Activated naive CD8-positive, alpha-beta T cell treated with anti-CD3 and anti-CD28 coated beads for 36 hours (primary cell): ENCODE data around the gene R3HCC1L. TPM values are rescaled to one million over a fixed set of nuclear protein-coding genes. Genes with fewer than 3 reads are reported as not detected.

Experiments used
- DNase-seq: peaks from one replicate; pipeline ENCODE4 v3.0.0; 2021
- H3K27ac Mint-ChIP-seq: one replicate; pipeline ENCODE4 v1.8.0; 2022; ENCODE audit warnings: mild to moderate bottlenecking, moderate library complexity, mixed read lengths
- H3K27me3 Mint-ChIP-seq: one replicate; pipeline ENCODE4 v1.8.0; 2022; ENCODE audit warnings: mild to moderate bottlenecking, mixed read lengths
- H3K36me3 Mint-ChIP-seq: one replicate; pipeline ENCODE4 v1.8.0; 2021; ENCODE audit warnings: mild to moderate bottlenecking, mixed read lengths
- H3K4me1 Mint-ChIP-seq: one replicate; pipeline ENCODE4 v1.8.0; 2021; ENCODE audit warnings: mixed read lengths
- H3K4me3 Mint-ChIP-seq: one replicate; pipeline ENCODE4 v1.8.0; 2022; ENCODE audit warnings: mild to moderate bottlenecking, moderate library complexity, mixed read lengths
- H3K9me3 Mint-ChIP-seq: one replicate; pipeline ENCODE4 v1.8.0; 2022; ENCODE audit warnings: mixed read lengths
- total RNA-seq, 2 experiments: library from RNA; stranded (reverse); gene quantifications; one replicate each; pipeline ENCODE4 v1.2.3, GENCODE V29; 2021

R3HCC1L gene
- total RNA-seq, 2 experiments from 2014 or later = 17.7 to 20.3 TPM

- peaks cover 3% of the 10 kb centered on the region for H3K4me1 Mint-ChIP-seq
- DNase-seq = no peak
- H3K9me3 Mint-ChIP-seq = no peaks in the 10 kb centered on the region
- H3K36me3 Mint-ChIP-seq = peaks cover 20% of the 10 kb centered on the region
- no peak overlapping the region for H3K27ac Mint-ChIP-seq
- H3K4me3 Mint-ChIP-seq = no peak overlapping the region
- H3K27me3 Mint-ChIP-seq = no peaks in the 10 kb centered on the region
Measured at GRCh38 chr10:98248018-98248417, 113.6 kb downstream of the R3HCC1L start.

GRCh38 chr10:98249134-98249533 lies 114.7 kb downstream of the R3HCC1L start:
- Mint-ChIP-seq H3K4me1 (peaks cover 3% of the 10 kb centered on the region), H3K9me3 (no peaks in the 10 kb centered on the region), H3K4me3 (no peak overlapping the region), H3K27me3 (no peaks in the 10 kb centered on the region), H3K27ac (no peak overlapping the region), H3K36me3 (peaks cover 15% of the 10 kb centered on the region)
- no peak for DNase-seq

GRCh38 chr10:98251399-98251798 lies 116.9 kb downstream of the R3HCC1L start:
- H3K36me3 Mint-ChIP-seq = peaks cover 10% of the 10 kb centered on the region
- H3K4me1 Mint-ChIP-seq = peaks cover 2% of the 10 kb centered on the region

GRCh38 chr10:98252464-98252863 lies 118.0 kb downstream of the R3HCC1L start:
- H3K36me3 Mint-ChIP-seq = peaks cover 8% of the 10 kb centered on the region
- no peaks in the 10 kb centered on the region for H3K4me1 Mint-ChIP-seq
- no peak overlapping the region for H3K4me3 Mint-ChIP-seq
- H3K9me3 Mint-ChIP-seq = no peaks in the 10 kb centered on the region
- DNase-seq = no peak
- no peaks in the 10 kb centered on the region for H3K27me3 Mint-ChIP-seq
- no peak overlapping the region for H3K27ac Mint-ChIP-seq

More at GRCh38 chr10:98251399-98251798, 116.9 kb downstream of the R3HCC1L start:
- no peak for DNase-seq
- Mint-ChIP-seq H3K9me3 (no peaks in the 10 kb centered on the region), H3K27me3 (no peaks in the 10 kb centered on the region), H3K4me3 (no peak overlapping the region), H3K27ac (no peak overlapping the region)

GRCh38 chr10:98253499-98253898 lies 119.0 kb downstream of the R3HCC1L start:
- H3K4me3 Mint-ChIP-seq = no peak overlapping the region
- peaks cover 5% of the 10 kb centered on the region for H3K36me3 Mint-ChIP-seq
- no peak overlapping the region for H3K27ac Mint-ChIP-seq
- H3K4me1 Mint-ChIP-seq = no peaks in the 10 kb centered on the region
- H3K27me3 Mint-ChIP-seq = no peaks in the 10 kb centered on the region
- H3K9me3 Mint-ChIP-seq = no peaks in the 10 kb centered on the region
- DNase-seq = no peak

GRCh38 chr10:98254234-98254974 lies 119.9 kb downstream of the R3HCC1L start:
- DNase-seq = no peak
- Mint-ChIP-seq H3K4me3 (no peak overlapping the region), H3K9me3 (no peaks in the 10 kb centered on the region), H3K27me3 (no peaks in the 10 kb centered on the region), H3K4me1 (no peaks in the 10 kb centered on the region), H3K27ac (no peak overlapping the region), H3K36me3 (peaks cover 5% of the 10 kb centered on the region)

- Mint-ChIP-seq H3K27me3 (no peaks in the 10 kb centered on the region), H3K9me3 (no peaks in the 10 kb centered on the region), H3K4me1 (no peaks in the 10 kb centered on the region), H3K27ac (no peak overlapping the region), H3K4me3 (no peak overlapping the region), H3K36me3 (no peaks in the 10 kb centered on the region)
- DNase-seq = no peak
Measured at GRCh38 chr10:98255146-98255877, 120.9 kb downstream of the R3HCC1L start.

GRCh38 chr10:98256692-98257091 lies 122.2 kb downstream of the R3HCC1L start:
- no peak overlapping the region for H3K4me3 Mint-ChIP-seq
- DNase-seq = no peak
- H3K36me3 Mint-ChIP-seq = no peaks in the 10 kb centered on the region
- H3K9me3 Mint-ChIP-seq = no peaks in the 10 kb centered on the region
- H3K27me3 Mint-ChIP-seq = no peaks in the 10 kb centered on the region
- no peak overlapping the region for H3K27ac Mint-ChIP-seq
- no peaks in the 10 kb centered on the region for H3K4me1 Mint-ChIP-seq

- H3K9me3 Mint-ChIP-seq = no peaks in the 10 kb centered on the region
- DNase-seq = no peak
- H3K4me1 Mint-ChIP-seq = no peaks in the 10 kb centered on the region
- H3K27ac Mint-ChIP-seq = no peak overlapping the region
- H3K4me3 Mint-ChIP-seq = no peak overlapping the region
- no peaks in the 10 kb centered on the region for H3K27me3 Mint-ChIP-seq
- no peaks in the 10 kb centered on the region for H3K36me3 Mint-ChIP-seq
Measured at GRCh38 chr10:98257198-98257597, 122.7 kb downstream of the R3HCC1L start.

- peaks cover 1% of the 10 kb centered on the region for H3K36me3 Mint-ChIP-seq
- no peak for DNase-seq
- no peaks in the 10 kb centered on the region for H3K9me3 Mint-ChIP-seq
- H3K4me1 Mint-ChIP-seq = no peaks in the 10 kb centered on the region
- H3K27ac Mint-ChIP-seq = no peak overlapping the region
- no peaks in the 10 kb centered on the region for H3K27me3 Mint-ChIP-seq
- H3K4me3 Mint-ChIP-seq = no peak overlapping the region
Measured at GRCh38 chr10:98257961-98258360, 123.5 kb downstream of the R3HCC1L start.

- no peaks in the 10 kb centered on the region for H3K9me3 Mint-ChIP-seq
- H3K27me3 Mint-ChIP-seq = no peaks in the 10 kb centered on the region
- no peak overlapping the region for H3K27ac Mint-ChIP-seq
Measured at GRCh38 chr10:98258683-98259454, 124.4 kb downstream of the R3HCC1L start.

GRCh38 chr10:98259606-98260315 lies 125.3 kb downstream of the R3HCC1L start:
- Mint-ChIP-seq H3K4me1 (no peaks in the 10 kb centered on the region), H3K27ac (no peak overlapping the region), H3K4me3 (no peak overlapping the region), H3K36me3 (peaks cover 1% of the 10 kb centered on the region), H3K9me3 (no peaks in the 10 kb centered on the region), H3K27me3 (no peaks in the 10 kb centered on the region)
- DNase-seq = no peak

More at GRCh38 chr10:98258683-98259454, 124.4 kb downstream of the R3HCC1L start:
- no peak for DNase-seq
- Mint-ChIP-seq H3K4me1 (no peaks in the 10 kb centered on the region), H3K36me3 (peaks cover 1% of the 10 kb centered on the region), H3K4me3 (no peak overlapping the region)

GRCh38 chr10:98260350-98260749 lies 125.9 kb downstream of the R3HCC1L start:
- Mint-ChIP-seq H3K4me1 (no peaks in the 10 kb centered on the region), H3K36me3 (peaks cover 1% of the 10 kb centered on the region), H3K27me3 (no peaks in the 10 kb centered on the region), H3K4me3 (no peak overlapping the region), H3K27ac (no peak overlapping the region), H3K9me3 (no peaks in the 10 kb centered on the region)
- no peak for DNase-seq

GRCh38 chr10:98260752-98261151 lies 126.3 kb downstream of the R3HCC1L start:
- no peaks in the 10 kb centered on the region for H3K9me3 Mint-ChIP-seq
- H3K27ac Mint-ChIP-seq = no peak overlapping the region
- no peak for DNase-seq

More at GRCh38 chr10:98260752-98261151, 126.3 kb downstream of the R3HCC1L start:
- Mint-ChIP-seq H3K4me1 (no peaks in the 10 kb centered on the region), H3K36me3 (peaks cover 1% of the 10 kb centered on the region), H3K27me3 (no peaks in the 10 kb centered on the region), H3K4me3 (no peak overlapping the region)
